ENCODE data around the gene ABTB1.

- TF ChIP-seq POLR2A (IDR thresholded peaks at IDR 0.05) (no peak), CTCF (IDR thresholded peaks at IDR 0.05) (no peak)
Measured at GRCh38 chr3:127665165-127665564, 7.6 kb upstream of the ABTB1 start.
